Endothelial cell of umbilical vein (primary cell): ENCODE results near the gene KPNA1. TPM values are rescaled to one million over a fixed set of nuclear protein-coding genes. Genes with fewer than 3 reads are reported as not detected.

Source experiments
- BruUV-seq: library from RNA; stranded (reverse); fragments of 400-500 nt; replicated peaks from 2 replicates; lab custom pipeline; 2021; lab: Mats Ljungman, UMichigan
- CTCF ChIA-PET: fragments of 300-600, 350-600 bp; sonication (Branson Sonifier 250); formaldehyde crosslinking; loops from one replicate; lab custom pipeline; 2021; ENCODE audit warnings: antibody characterized with exemption, inconsistent platforms; lab: Charles Lee
- POLR2A ChIA-PET: fragments of 300-600, 350-600 bp; sonication (Branson Sonifier 250); formaldehyde crosslinking; loops from one replicate; lab custom pipeline; 2021; ENCODE audit warnings: antibody characterized with exemption, inconsistent platforms; lab: Charles Lee
- DNase-seq: peaks from one replicate; pipeline ENCODE4 v3.0.0-alpha.2; 2011; ENCODE audit warnings: low read depth, low spot score
- FAIRE-seq: peaks from 2 replicates; lab custom pipeline; 2011; peaks lifted over from hg19 to GRCh38; lab: Jason Lieb, UNC
- H2AFZ ChIP-seq: 2 replicates; pipeline ENCODE4 v1.6.0; 2012; ENCODE audit warnings: low read depth, low read length, control low read depth, inconsistent platforms
- H3K27ac ChIP-seq: 2 replicates; pipeline ENCODE4 v1.5.1; 2011; ENCODE audit warnings: low read depth, mild to moderate bottlenecking, control low read depth, low read length, moderate library complexity; ENCODE audit not compliant: insufficient read depth
- H3K27me3 ChIP-seq, 2 experiments: 2 replicates each; pipeline versions ENCODE4 v1.6.0 to v1.6.1; 2011; ENCODE audit warnings: low read length in 2 of 2, mixed read lengths in 1 of 2; ENCODE audit not compliant: control insufficient read depth in 2 of 2, insufficient read depth in 2 of 2
- H3K36me3 ChIP-seq, 2 experiments: 2 replicates in 1 of 2; 3 replicates in 1 of 2; pipeline ENCODE4 v1.5.1; 2011; ENCODE audit warnings: low read length in 2 of 2, mild to moderate bottlenecking in 1 of 2, moderate library complexity in 1 of 2; ENCODE audit not compliant: control insufficient read depth in 2 of 2, insufficient read depth in 2 of 2; ENCODE audit errors: extremely low read depth in 1 of 2
- H3K4me1 ChIP-seq: 3 replicates; pipeline ENCODE4 v1.5.1; 2011; ENCODE audit warnings: mild to moderate bottlenecking, low read length; ENCODE audit not compliant: control insufficient read depth, insufficient read depth; ENCODE audit errors: extremely low read depth
- H3K4me2 ChIP-seq: 2 replicates; pipeline ENCODE4 v1.6.1; 2011; ENCODE audit warnings: low read length, control low read depth, mixed read lengths; ENCODE audit not compliant: insufficient read depth
- H3K4me3 ChIP-seq, 3 experiments: fragments of 200-600 bp in 1 of 3; sonication (generic), shearing (Covaris generic) in 1 of 3; replicated peaks in 1 of 3; 2 replicates each; pipeline ENCODE4 v1.5.1; 2011 to 2016; ENCODE audit warnings: control low read depth in 3 of 3, low read length in 3 of 3, mild to moderate bottlenecking in 2 of 3, inconsistent platforms in 1 of 3, low read depth in 1 of 3, moderate library complexity in 1 of 3; ENCODE audit not compliant: insufficient read depth in 1 of 3
- H3K79me2 ChIP-seq: 2 replicates; pipeline ENCODE4 v1.6.0; 2012; ENCODE audit warnings: low read length, inconsistent platforms; ENCODE audit not compliant: control insufficient read depth, insufficient read depth
- H3K9ac ChIP-seq: replicated peaks from 2 replicates; pipeline ENCODE3; 2011; ENCODE audit warnings: low read length, control low read depth; ENCODE audit not compliant: insufficient read depth; ENCODE audit errors: extremely low read depth
- H3K9me1 ChIP-seq: replicated peaks from 3 replicates; pipeline ENCODE4 v1.6.0; 2011; ENCODE audit warnings: mild to moderate bottlenecking, low read length; ENCODE audit not compliant: control insufficient read depth, insufficient read depth; ENCODE audit errors: extremely low read depth
- H3K9me3 ChIP-seq: replicated peaks from 2 replicates; pipeline ENCODE4 v1.5.1; 2012; ENCODE audit warnings: low read length, inconsistent platforms; ENCODE audit not compliant: control insufficient read depth, insufficient read depth
- H4K20me1 ChIP-seq: replicated peaks from 2 replicates; pipeline ENCODE3; 2011; ENCODE audit warnings: mild to moderate bottlenecking, low read length; ENCODE audit not compliant: control insufficient read depth, insufficient read depth; ENCODE audit errors: extremely low read depth
- EZH2 ChIP-seq: IDR thresholded peaks from 2 replicates; pipeline ENCODE4 v1.6.1; 2012; ENCODE audit warnings: borderline replicate concordance, low read depth, mild to moderate bottlenecking, moderate library complexity, low read length, inconsistent platforms; ENCODE audit not compliant: severe bottlenecking
- FOS ChIP-seq: IDR thresholded peaks from 2 replicates; pipeline ENCODE4 v1.6.1; 2011; ENCODE audit warnings: mild to moderate bottlenecking, low read length, moderate library complexity, borderline replicate concordance; ENCODE audit not compliant: insufficient read depth
- GATA2 ChIP-seq: IDR thresholded peaks from 2 replicates; pipeline ENCODE4 v1.7.0; 2011; ENCODE audit warnings: low read depth, mild to moderate bottlenecking, moderate library complexity, mixed read lengths, low read length; ENCODE audit not compliant: insufficient read length, insufficient read depth
- JUN ChIP-seq: IDR thresholded peaks from 2 replicates; pipeline ENCODE4 v1.6.1; 2011; ENCODE audit warnings: borderline replicate concordance, low read depth; ENCODE audit not compliant: insufficient read length, insufficient read depth
- MYC ChIP-seq: IDR thresholded peaks from one replicate; pipeline ENCODE4 v1.6.1; 2011; ENCODE audit warnings: mild to moderate bottlenecking, low read depth, low read length
- POLR2A ChIP-seq: IDR thresholded peaks from 2 replicates; pipeline ENCODE4 v1.6.1; 2012; ENCODE audit warnings: low read depth, mild to moderate bottlenecking, control low read depth, low read length
- POLR2AphosphoS5 ChIP-seq: IDR thresholded peaks from 2 replicates; pipeline ENCODE4 v1.6.1; 2012; ENCODE audit warnings: low read depth, mild to moderate bottlenecking, control low read depth, low read length, moderate library complexity; ENCODE audit not compliant: insufficient read depth
- dilution Hi-C: fragments of 300-500 bp; cut with MboI; formaldehyde crosslinking; loops from one replicate; pipeline ENCODE4 v1.15.0; 2019; ENCODE audit warnings: low sequenced_read_pairs; ENCODE audit not compliant: extremely low pct_ligation_motif_present
- intact Hi-C: fragments of 100-400 bp; cut with micrococcal nuclease; formaldehyde crosslinking; loops from one replicate; pipeline ENCODE4 v1.10.0; 2022
- polyA plus RNA-seq, 4 experiments: library from polyadenylated mRNA; depleted of rRNA in 3 of 4; stranded (reverse) in 3 of 4; unstranded in 1 of 4; fragments of >200 nt; gene quantifications; 2 replicates each; pipeline versions ENCODE4 v1.2.1 to v1.2.3, GENCODE V29; 2011 to 2012; ENCODE audit warnings: missing spikeins in 1 of 4
- total RNA-seq: library from RNA; stranded (reverse); gene quantifications from 2 replicates; pipeline ENCODE4 v1.2.3, GENCODE V29; 2021
- TF ChIP-seq, protein P1 (sequence below), 2 donors: IDR thresholded peaks; 1 replicate in 1 of 2; 2 replicates in 1 of 2; pipeline ENCODE4 v1.5.1; 2011; ENCODE audit warnings: low read length in 2 of 2, mild to moderate bottlenecking in 2 of 2, moderate library complexity in 2 of 2, control low read depth in 1 of 2, inconsistent platforms in 1 of 2, low read depth in 1 of 2; ENCODE audit not compliant: insufficient read depth in 1 of 2; ENCODE audit errors: extremely low read depth in 1 of 2
- TF ChIP-seq, protein P2 (sequence below): IDR thresholded peaks from 2 replicates; pipeline ENCODE4 v1.6.1; 2011; ENCODE audit not compliant: insufficient read depth, insufficient read length

Gene KPNA1
- total and polyA plus RNA-seq, 2 donors (not counting 3 experiments of a cell fraction or from before 2014, with no cell fraction given), result 24.4 to 110 TPM

DNA sequence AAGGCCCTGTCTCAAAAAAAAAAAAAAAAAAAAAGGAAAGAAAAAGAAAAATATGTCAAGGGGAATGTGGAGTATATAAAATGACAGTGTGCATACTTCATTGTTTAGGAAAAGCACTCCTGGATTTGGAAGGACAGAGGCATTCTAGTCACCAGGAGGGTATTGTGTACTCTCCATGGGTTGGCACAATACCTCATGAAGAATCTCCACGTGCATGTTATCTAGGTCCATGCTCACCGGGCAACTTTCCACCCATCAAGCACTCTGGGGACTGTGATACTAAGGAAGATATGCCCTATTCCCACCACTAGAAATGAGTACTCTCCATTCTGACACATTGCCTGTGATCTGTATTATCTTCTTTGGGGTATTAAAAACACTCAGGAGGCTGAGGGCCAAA is 15.4 kb upstream of the KPNA1 start:
- DNase-seq (no peak), FAIRE-seq (no peak)
- no peak overlapping the region for H2AFZ ChIP-seq
- intact Hi-C loops (no loop called here), dilution Hi-C loops (no loop called here)
- no peaks in the 10 kb centered on the region for H3K27me3 ChIP-seq
- no peak overlapping the region for H3K4me3 ChIP-seq
- H3K79me2 ChIP-seq, result no peaks in the 10 kb centered on the region
- no TSS peak for BruUV-seq
- H3K9me1 ChIP-seq, result no peaks in the 10 kb centered on the region
- POLR2A ChIA-PET, result no interaction called here
- CTCF ChIA-PET, result no interaction called here
- H3K4me1 ChIP-seq, result no peaks in the 10 kb centered on the region
- no peak overlapping the region for H3K27ac ChIP-seq
- no peaks in the 10 kb centered on the region for H4K20me1 ChIP-seq
- no peak overlapping the region for H3K4me2 ChIP-seq
- no peaks in the 10 kb centered on the region for H3K9me3 ChIP-seq
- H3K36me3 ChIP-seq, result peaks cover 0 to 4% of the 10 kb centered on the region in 2 experiments
- no peak overlapping the region for H3K9ac ChIP-seq
- TF ChIP-seq JUN, result no peak
- TF ChIP-seq POLR2AphosphoS5, result no peak
- TF ChIP-seq POLR2A, result no peak
- no peak for TF ChIP-seq GATA2
- TF ChIP-seq EZH2, result no peak
- TF ChIP-seq FOS, result no peak
- TF ChIP-seq, protein P1, sequence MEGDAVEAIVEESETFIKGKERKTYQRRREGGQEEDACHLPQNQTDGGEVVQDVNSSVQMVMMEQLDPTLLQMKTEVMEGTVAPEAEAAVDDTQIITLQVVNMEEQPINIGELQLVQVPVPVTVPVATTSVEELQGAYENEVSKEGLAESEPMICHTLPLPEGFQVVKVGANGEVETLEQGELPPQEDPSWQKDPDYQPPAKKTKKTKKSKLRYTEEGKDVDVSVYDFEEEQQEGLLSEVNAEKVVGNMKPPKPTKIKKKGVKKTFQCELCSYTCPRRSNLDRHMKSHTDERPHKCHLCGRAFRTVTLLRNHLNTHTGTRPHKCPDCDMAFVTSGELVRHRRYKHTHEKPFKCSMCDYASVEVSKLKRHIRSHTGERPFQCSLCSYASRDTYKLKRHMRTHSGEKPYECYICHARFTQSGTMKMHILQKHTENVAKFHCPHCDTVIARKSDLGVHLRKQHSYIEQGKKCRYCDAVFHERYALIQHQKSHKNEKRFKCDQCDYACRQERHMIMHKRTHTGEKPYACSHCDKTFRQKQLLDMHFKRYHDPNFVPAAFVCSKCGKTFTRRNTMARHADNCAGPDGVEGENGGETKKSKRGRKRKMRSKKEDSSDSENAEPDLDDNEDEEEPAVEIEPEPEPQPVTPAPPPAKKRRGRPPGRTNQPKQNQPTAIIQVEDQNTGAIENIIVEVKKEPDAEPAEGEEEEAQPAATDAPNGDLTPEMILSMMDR (IDR thresholded peaks at IDR 0.05; ENCODE audit: extremely low read depth in 1 of 2, insufficient read depth in 1 of 2, low read depth in 1 of 2, low read length in 2 of 2), result no peak
- no peak for TF ChIP-seq MYC
- TF ChIP-seq, protein P2, sequence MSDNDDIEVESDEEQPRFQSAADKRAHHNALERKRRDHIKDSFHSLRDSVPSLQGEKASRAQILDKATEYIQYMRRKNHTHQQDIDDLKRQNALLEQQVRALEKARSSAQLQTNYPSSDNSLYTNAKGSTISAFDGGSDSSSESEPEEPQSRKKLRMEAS, result no peak
